ENCODE results near the gene RNU2-63P. TPM values are rescaled to one million over a fixed set of nuclear protein-coding genes. Genes with fewer than 3 reads are reported as not detected.
"Not testable (repeated sequence)": the region's sequence is repeated elsewhere in the genome, so short reads cannot be mapped to it uniquely, and the experiment has no call there.

The RNU2-63P gene
- total RNA-seq, 6 experiments from 2014 or later: 12.9 to 24.5 (median 19.1) TPM

GRCh38 chr2:87972385-87972784 lies 44.0 kb downstream of the RNU2-63P start:
- H3K27me3 Mint-ChIP-seq (ENCODE audit: insufficient read depth); H3K4me3 Mint-ChIP-seq; DNase-seq; H3K9me3 Mint-ChIP-seq; H3K36me3 Mint-ChIP-seq (ENCODE audit: low read depth); H3K27ac Mint-ChIP-seq; H3K4me1 Mint-ChIP-seq (ENCODE audit: low read depth): not testable (repeated sequence)

Other genes with a start within 250 kb of the RNU2-63P start
- gene RGPD2, start 190.8 kb downstream of the RNU2-63P start, total RNA-seq (2021; fragmentation: NEBNext Ultra II Directional; extraction: Animal tissue kit (Norgen Biotek cat#: 25700)): 1 to 10 TPM in 2 of 6 experiments, under 1 TPM in 4; 0.27 to 2.5 (median 0.58) TPM
- gene KRCC1, start 39.2 kb upstream of the RNU2-63P start, total RNA-seq (2021; fragmentation: NEBNext Ultra II Directional; extraction: Animal tissue kit (Norgen Biotek cat#: 25700)): 10 to 100 TPM; 19.3 to 26.0 (median 23.8) TPM
- gene SMYD1, start 51.3 kb upstream of the RNU2-63P start, total RNA-seq (2021; fragmentation: NEBNext Ultra II Directional; extraction: Animal tissue kit (Norgen Biotek cat#: 25700)): not detected
- gene FABP1, start 111.5 kb upstream of the RNU2-63P start, total RNA-seq (2021; fragmentation: NEBNext Ultra II Directional; extraction: Animal tissue kit (Norgen Biotek cat#: 25700)): not detected
- gene THNSL2, start 153.8 kb upstream of the RNU2-63P start, total RNA-seq (2021; fragmentation: NEBNext Ultra II Directional; extraction: Animal tissue kit (Norgen Biotek cat#: 25700)): not detected

Data from HFFc6 (cell line).